NCI-H1694 treated with DMSO at 0.1 percent for 48 hours (cell line): ENCODE measurements around the gene PHC3.

ENCODE experiments used
- DNase-seq: peaks from one replicate; lab custom pipeline; 2025; lab: John Stamatoyannopoulos, UW

PHC3 gene

DNA sequence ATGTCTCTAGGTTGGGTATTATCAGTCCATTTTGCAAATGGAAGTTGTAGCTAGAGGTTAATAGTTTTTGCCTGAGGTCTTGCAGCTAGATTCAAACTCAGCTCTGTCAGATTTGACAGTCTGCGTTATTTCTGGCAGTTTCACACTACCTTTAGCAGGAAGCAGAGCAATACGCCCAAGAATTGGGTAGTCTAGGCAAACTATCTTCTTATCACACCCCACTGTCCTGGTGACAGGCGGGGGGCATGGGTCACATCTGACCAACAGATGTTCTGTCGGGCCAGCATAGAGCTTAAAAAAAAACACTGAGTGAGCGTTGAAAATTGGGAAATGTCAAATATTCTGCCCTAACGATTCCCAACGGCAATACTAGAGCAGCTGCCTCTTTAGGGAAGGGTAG is 138.0 kb downstream of the PHC3 start:
- DNase-seq = no peak

DNA sequence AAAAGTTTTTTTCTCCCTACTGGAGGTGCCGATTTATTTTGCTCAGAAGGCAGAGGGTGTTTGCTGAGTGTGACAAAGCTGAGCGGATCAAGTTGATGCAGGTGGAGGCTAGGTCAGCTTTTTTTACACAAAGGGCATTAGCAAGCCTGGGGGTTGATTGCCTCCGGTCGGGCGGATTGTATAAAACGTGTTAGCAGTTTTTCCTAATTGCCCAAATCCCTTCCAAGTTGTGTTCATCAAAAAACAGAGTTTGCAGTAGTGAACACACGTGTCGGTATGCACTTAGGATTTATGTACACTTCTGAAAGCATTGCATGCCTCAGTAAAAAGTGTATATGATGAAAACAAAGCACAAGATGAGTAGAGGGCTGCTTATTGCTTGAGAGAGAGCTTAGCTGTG is 141.1 kb downstream of the PHC3 start:
- DNase-seq = no peak

DNA sequence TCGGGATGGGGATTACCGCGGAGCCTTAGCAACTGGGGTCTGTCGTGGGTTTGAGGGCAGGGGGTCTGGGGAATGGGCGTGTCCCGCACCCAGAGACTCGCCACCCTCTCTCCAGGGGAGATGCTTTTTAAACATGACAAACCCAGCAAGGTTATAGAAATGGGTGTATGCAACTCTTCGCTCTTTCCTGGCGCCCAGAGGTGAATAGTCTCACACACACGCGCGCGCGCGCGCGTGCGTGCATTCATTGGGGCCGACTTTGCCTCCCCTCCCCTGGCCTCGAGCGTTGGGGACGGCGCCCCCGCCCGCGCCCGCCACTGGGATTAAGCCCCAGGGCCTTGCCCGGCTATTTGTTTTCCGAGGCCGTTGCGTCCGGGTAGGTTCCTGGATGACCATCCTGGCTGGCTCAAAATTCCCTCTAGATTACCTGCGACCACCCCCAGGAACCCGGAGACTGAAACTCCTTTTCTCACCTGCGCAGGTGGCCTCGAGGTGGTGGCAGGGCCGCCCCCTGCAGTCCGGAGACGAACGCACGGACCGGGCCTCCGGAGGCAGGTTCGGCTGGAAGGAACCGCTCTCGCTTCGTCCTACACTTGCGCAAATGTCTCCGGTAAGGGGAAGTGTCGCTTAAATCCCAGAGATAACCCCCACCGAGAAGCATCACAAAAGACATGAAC is 143.0 kb downstream of the PHC3 start:
- no peak for DNase-seq
